Activated T-cell treated with anti-CD3 and anti-CD28 coated beads, Interleukin-2, amount 50 U/mL, for 48 hours (primary cell): ENCODE results near the gene RNU2-1.
A peak's percentile ranks its signal among the peaks of the same experiment; 100 is the strongest.
"Not testable (repeated sequence)": the region's sequence is repeated elsewhere in the genome, so short reads cannot be mapped to it uniquely, and the experiment has no call there.

Experiments used
- DNase-seq, 2 experiments: peaks; one replicate each; pipeline ENCODE4 v3.0.0-alpha.2; 2020

The RNU2-1 gene

GRCh38 chr17:43233877-43234276 is at the start of gene RNU2-1:
Gene RNU2-1, minus strand, starts transcription at chr17:43233977.
- not testable (repeated sequence) for DNase-seq

- not testable (repeated sequence) for DNase-seq
Observed at GRCh38 chr17:43272914-43273313, 39.1 kb upstream of the RNU2-1 start.

GRCh38 chr17:43272483-43272882 is 38.7 kb upstream of the RNU2-1 start:
- DNase-seq, result not testable (repeated sequence)

DNA sequence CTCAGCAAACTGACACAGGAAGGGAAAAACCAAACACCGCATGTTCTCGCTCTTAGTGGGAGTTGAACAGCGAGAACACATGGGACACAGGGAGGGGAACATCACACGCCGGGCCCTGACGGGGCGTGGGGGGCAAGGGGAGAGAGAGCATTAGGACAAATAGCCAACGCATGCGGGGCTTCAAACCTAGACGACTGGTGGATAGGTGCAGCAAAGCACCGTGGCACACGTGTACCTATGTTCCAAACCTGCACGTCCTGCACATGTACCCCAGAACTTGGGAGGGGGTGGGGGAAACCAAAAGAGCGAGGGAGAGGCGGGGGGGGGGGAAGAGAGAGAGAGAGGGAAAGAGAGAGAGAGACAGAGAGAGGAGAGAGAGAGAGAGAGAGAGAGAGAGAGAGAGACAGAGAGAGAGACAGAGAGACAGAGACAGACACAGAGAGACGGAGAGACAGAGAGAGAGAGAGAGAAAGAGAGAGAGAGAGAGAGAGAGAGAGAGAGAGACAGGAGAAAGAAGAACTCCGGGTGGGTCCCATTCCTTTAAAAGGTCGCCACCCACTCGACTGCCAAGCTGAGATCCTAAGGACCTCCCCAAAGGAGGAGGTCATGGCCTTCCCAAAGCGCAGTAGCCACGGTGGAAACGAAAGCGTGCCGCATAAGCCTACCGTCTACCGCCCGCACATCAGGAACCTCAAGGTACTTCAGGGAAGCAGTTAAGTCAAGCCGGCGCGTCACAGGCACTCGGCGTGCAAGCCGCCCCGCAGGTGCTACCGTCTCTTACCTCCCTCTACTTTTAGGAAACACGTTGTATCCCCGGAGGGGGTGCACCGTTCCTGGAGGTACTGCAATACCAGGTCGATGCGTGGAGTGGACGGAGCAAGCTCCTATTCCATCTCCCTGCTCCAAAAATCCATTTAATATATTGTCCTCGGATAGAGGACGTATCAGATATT is 37.1 kb upstream of the RNU2-1 start:
- DNase-seq, result not testable (repeated sequence)

DNA sequence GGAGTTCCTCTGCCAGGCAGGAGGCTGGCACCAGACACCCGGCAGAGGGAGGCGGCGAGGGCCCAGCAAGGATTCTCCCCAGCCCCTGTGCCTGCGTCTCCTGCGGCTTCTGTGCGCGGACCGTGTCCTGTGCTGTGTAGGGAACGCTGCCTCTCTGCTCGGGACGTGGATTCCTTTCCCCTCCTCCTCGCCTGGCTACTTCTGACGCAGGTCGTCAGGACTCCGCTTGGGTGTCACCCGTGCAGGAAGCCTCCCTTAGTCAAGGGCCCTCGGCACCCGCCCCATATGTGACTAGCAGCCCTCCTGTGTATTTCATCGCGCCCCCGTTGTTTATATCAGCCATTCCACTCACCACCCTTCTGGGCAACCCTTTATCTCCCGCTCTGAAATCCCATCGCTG is 12.7 kb upstream of the RNU2-1 start:
- not testable (repeated sequence) for DNase-seq

DNA sequence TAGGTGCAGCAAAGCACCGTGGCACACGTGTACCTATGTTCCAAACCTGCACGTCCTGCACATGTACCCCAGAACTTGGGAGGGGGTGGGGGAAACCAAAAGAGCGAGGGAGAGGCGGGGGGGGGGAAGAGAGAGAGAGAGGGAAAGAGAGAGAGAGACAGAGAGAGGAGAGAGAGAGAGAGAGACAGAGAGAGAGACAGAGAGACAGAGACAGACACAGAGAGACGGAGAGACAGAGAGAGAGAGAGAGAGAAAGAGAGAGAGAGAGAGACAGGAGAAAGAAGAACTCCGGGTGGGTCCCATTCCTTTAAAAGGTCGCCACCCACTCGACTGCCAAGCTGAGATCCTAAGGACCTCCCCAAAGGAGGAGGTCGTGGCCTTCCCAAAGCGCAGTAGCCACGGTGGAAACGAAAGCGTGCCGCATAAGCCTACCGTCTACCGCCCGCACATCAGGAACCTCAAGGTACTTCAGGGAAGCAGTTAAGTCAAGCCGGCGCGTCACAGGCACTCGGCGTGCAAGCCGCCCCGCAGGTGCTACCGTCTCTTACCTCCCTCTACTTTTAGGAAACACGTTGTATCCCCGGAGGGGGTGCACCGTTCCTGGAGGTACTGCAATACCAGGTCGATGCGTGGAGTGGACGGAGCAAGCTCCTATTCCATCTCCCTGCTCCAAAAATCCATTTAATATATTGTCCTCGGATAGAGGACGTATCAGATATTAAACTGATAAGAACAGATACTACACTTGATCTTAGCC is 7.0 kb upstream of the RNU2-1 start:
- DNase-seq, result not testable (repeated sequence)

GRCh38 chr17:43239597-43239996 is 5.8 kb upstream of the RNU2-1 start:
- not testable (repeated sequence) for DNase-seq

- DNase-seq, result peak in 1 of 2 experiments; percentile 15
Observed at GRCh38 chr17:43233263-43233662, 514 bp downstream of the RNU2-1 start.

GRCh38 chr17:43232021-43232699 is 1.6 kb downstream of the RNU2-1 start:
- DNase-seq, result peak in 1 of 2 experiments; percentile 12

DNA sequence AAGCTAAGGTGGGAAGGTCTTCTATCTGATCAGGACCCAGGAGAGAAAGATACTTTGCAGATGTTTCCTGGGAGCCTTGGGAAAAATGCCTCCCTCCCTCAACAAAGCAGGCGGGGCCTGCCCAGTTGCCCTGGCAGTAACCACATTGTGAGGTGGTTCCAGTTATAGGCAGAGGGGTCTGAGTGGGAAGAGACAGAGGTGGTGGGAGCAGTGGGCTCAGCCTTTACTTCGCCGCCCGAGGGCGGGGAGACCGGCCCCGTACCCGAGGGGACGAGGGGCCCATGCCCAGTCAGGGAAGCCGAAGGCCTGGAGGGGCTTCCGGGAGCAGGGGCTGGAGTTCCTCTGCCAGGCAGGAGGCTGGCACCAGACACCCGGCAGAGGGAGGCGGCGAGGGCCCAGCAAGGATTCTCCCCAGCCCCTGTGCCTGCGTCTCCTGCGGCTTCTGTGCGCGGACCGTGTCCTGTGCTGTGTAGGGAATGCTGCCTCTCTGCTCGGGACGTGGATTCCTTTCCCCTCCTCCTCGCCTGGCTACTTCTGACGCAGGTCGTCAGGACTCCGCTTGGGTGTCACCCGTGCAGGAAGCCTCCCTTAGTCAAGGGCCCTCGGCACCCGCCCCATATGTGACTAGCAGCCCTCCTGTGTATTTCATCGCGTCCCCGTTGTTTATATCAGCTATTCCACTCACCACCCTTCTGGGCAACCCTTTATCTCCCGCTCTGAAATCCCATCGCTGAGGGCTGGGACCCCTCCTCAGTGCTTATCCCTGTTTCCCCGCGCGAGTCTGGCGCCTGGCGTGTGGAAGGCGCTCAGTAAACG is 2.4 kb downstream of the RNU2-1 start:
- peak in 1 of 2 experiments; percentile 4 for DNase-seq

DNA sequence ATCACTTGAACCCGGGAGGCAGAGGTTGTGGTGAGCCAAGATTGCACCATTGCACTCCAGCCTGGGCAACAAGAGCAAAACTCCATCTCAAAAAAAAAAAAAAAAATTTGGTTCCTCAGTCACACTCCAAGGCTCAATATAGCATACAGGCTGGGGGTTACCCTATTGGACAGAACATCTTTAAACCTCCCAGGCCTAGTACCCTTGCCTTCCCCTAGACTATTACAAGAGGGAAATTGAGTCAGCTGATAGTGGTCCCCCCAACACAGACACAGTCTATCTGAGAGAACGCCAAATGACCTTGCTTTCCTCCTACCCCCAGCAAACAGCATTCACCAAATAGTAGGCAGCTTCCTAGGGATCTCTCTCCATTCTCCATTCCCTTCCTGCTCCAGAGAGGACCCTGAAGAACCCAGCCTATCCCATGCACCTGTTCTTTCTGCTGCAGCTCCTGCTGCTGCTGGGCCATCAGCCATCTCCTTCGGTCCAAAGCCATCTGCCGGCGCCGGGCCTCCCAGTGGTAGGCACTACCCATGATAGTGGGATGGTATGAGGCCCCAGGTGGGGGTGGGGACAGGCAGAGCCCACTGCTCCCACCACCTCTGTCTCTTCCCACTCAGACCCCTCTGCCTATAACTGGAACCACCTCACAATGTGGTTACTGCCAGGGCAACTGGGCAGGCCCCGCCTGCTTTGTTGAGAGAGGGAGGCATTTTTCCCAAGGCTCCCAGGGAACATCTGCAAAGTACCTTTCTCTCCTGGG is 5.6 kb downstream of the RNU2-1 start, which contains the start of gene CCDC200:
Gene CCDC200, minus strand, starts transcription at position 604 of the 763 bp plus-strand sequence. Its CDS starts 69 bp downstream, at position 535.
- DNase-seq, result not testable (repeated sequence)

- no peak for DNase-seq
Observed at GRCh38 chr17:43226393-43226792, 7.4 kb downstream of the RNU2-1 start.

GRCh38 chr17:43224146-43224705 is 9.6 kb downstream of the RNU2-1 start:
- DNase-seq, result peak in 1 of 2 experiments; percentile 10

DNA sequence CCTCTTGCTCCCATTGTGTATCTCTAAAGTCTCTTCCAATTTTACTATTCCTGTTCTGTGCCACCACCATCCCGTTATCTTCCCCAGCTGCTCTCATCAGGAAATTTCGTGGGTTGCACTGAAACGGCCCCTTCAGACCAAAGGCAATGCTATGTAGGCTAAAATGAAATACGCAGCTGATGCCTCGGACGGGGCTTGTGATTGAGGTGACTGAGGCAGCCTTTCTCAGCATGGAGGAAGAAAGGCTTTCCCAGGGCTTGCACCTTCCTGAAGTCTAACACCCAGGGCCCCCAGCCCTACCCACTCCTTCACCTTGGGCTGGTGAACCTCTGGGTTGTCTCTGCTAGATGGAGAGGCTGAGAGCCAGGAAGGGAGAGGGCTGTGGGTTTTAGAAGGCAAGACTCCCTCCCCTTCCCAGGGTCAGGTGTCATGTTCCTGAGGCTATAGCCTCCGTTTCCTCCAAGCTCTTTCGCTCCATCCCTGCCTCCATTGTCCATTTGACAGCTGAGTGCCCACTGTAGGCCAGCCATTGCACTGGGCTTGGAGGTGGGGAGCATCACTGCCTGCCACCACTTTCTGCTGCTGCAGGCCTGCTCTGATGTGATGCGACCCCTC is 13.2 kb downstream of the RNU2-1 start:
- DNase-seq, result no peak

GRCh38 chr17:43219746-43220380 is 13.9 kb downstream of the RNU2-1 start:
- peak in 1 of 2 experiments; percentile 2 for DNase-seq

- DNase-seq, result no peak
Observed at GRCh38 chr17:43219001-43219400, 14.8 kb downstream of the RNU2-1 start.

GRCh38 chr17:43217614-43218087 is 16.1 kb downstream of the RNU2-1 start:
- DNase-seq, result peak in 1 of 2 experiments; percentile 43

GRCh38 chr17:43216762-43217613 is 16.8 kb downstream of the RNU2-1 start:
- DNase-seq, result no peak

DNA sequence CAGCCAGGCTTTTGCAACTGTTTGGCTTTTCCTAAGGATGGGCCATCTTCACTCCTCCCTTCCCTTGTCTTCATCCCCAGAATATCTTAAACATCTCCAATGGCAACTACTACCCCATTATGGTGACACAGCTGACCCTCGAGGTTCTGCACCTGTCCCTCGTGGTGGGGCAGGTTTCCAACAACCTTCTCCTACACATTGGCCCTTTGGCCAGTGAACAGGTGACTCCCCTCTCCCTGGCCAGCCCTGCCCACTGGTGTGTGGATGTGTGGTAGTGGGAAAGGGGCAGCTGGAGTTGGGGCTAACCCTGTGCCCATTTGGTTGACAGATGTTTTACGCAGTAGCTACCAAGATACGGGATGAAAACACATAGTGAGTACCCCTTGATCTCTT is 17.4 kb downstream of the RNU2-1 start:
- no peak for DNase-seq
